Ovary (tissue), 9 donors: Measurements from ENCODE around the gene ST8SIA2. TPM values are rescaled to one million over a fixed set of nuclear protein-coding genes. Genes with fewer than 3 reads are reported as not detected.

Experiments used
- DNase-seq, 5 donors: peaks; one replicate each; pipeline ENCODE4 v3.0.0-alpha.2; 2019 to 2020
- H3K27ac ChIP-seq, 2 donors: fragments of 200-600 bp; one replicate each; pipeline versions ENCODE4 v1.5.1 to v1.8.0; 2019 to 2022
- H3K27me3 ChIP-seq: fragments of 200-600 bp; one replicate; pipeline ENCODE4 v1.8.0; 2022
- H3K36me3 ChIP-seq: fragments of 200-600 bp; sonication (generic); one replicate; pipeline ENCODE4 v1.5.1; 2019
- H3K4me1 ChIP-seq: one replicate; pipeline ENCODE4 v1.8.1; 2013; ENCODE audit warnings: mild to moderate bottlenecking, moderate library complexity; ENCODE audit not compliant: insufficient read depth
- H3K4me3 ChIP-seq: fragments of 200-600 bp; sonication (generic); one replicate; pipeline ENCODE4 v1.5.1; 2017
- H3K9me3 ChIP-seq, 2 donors: fragments of 200-600 bp in 1 of 2; sonication (generic) in 1 of 2; one replicate each; pipeline versions ENCODE4 v1.5.1 to v1.8.1; 2013 to 2019; ENCODE audit warnings: mild to moderate bottlenecking in 1 of 2, moderate library complexity in 1 of 2
- EP300 ChIP-seq: sonication (generic); formaldehyde crosslinking; IDR thresholded peaks from one replicate; pipeline ENCODE4 v1.6.1; 2017; ENCODE audit warnings: antibody characterized with exemption
- POLR2A ChIP-seq: fragments of 450-650 bp; IDR thresholded peaks from one replicate; pipeline ENCODE4 v1.6.1; 2017; ENCODE audit warnings: antibody characterized with exemption, mild to moderate bottlenecking, moderate library complexity
- WGBS, 3 donors: extraction: QIAGEN DNeasy Blood & Tissue Kit in 1 of 3; methylation state at CpG; one replicate each; pipeline versions ENCODE4 v1.1.5 to v1.1.7; 2013 to 2017; 5-methylcytosine and 5-hydroxymethylcytosine counted together
- intact Hi-C, 4 donors: fragments of 100-400 bp; cut with DNase I; formaldehyde crosslinking; loops; one replicate each; pipeline versions ENCODE4 v1.11.0 to v1.15.1; 2022 to 2023
- polyA plus RNA-seq, 2 donors: library from polyadenylated mRNA; stranded (reverse); fragments of 200-250 nt in 1 of 2; fragments of 350-450 nt in 1 of 2; fragmentation: Illumina TruSeq in 1 of 2; extraction: RNeasy Lipid Tissue Mini Kit (QIAGEN cat#74804) in 1 of 2; gene quantifications; one replicate each; pipeline ENCODE4 v1.2.3, GENCODE V29; 2013 to 2014
- total RNA-seq, 7 donors: library from RNA; depleted of rRNA in 2 of 7; stranded (reverse); fragments of >200 nt in 2 of 7; fragmentation: NEBNext Ultra II Directional in 3 of 7; extraction: Animal tissue kit (Norgen Biotek cat#: 25700) in 3 of 7; gene quantifications; one replicate each; pipeline versions ENCODE4 v1.1.0 to v1.2.4, GENCODE V29; 2016 to 2023
- TF ChIP-seq, protein P1 (sequence below), 3 donors: fragments of 450-650 bp in 2 of 3; fragments of 200-600 bp in 1 of 3; IDR thresholded peaks; one replicate each; pipeline versions ENCODE4 v1.5.1 to v1.8.0; 2016 to 2022; ENCODE audit warnings: antibody characterized with exemption in 3 of 3, mild to moderate bottlenecking in 1 of 3
- donor health status: DM: no; HTN: no; CAD: no; lungs with moderate emphysema.
- donor health status: DM: no; HTN: no; CAD: no.
- donor health status: Bipolar disorder and iron deficiency.
- donor health status: DM: yes; HTN: yes; CAD: no.
- donor health status: DM: no; HTN: no; CAD: no.
- donor health status: DM: yes; HTN: yes; CAD: no.

ST8SIA2 gene
- total and polyA plus RNA-seq, 9 donors = 0.01 to 0.46 (median 0.18) TPM; not detected in 4

DNA sequence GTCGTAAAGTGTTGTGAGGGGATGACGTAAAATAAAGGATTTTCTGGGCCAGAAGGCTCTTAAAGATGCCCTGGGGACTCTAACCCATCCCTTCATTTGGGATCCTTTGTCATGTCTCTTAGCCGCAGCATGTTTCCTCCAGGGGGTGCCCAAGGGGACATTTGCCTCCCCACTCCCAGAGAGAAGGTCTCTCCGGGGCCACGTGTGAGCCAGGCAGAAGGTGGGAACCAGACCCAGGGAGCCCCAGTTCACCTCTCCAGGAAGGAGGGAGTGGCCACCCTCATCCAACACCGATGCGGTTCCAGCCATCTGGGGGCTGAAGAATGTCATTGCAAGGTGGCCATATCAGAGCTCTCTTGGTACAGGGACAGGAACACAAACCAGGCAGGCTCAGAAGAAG, 25.2 kb downstream of the ST8SIA2 start:
- intact Hi-C loops = no loop called here

DNA sequence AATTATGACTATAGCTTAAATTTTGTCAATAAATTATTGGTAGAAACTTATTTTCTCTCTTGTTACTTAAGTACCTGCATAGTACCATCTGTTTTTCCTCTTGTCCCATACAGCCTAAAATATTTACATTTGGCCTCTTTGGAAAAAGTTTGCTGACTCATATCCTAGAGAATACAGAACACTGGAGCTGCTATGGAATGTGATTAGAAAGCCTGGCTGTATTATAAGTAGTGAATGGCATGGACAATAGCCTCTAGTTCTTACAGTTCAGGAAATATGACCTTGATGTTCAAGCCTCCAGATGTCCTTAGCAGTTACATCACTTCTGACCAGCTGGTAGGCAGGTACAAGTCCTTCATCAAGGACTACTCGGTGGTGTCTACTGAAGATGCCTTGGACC, 28.3 kb downstream of the ST8SIA2 start:
- DNase-seq = no peak
- Histone ChIP-seq H3K4me3 (no peak overlapping the region), H3K9me3 (no peaks in the 10 kb centered on the region), H3K36me3 (no peaks in the 10 kb centered on the region), H3K27me3 (no peaks in the 10 kb centered on the region), H3K27ac (no peak overlapping the region), H3K4me1 (no peaks in the 10 kb centered on the region)
- TF ChIP-seq EP300 (no peak), POLR2A (no peak)
- TF ChIP-seq, protein P1, sequence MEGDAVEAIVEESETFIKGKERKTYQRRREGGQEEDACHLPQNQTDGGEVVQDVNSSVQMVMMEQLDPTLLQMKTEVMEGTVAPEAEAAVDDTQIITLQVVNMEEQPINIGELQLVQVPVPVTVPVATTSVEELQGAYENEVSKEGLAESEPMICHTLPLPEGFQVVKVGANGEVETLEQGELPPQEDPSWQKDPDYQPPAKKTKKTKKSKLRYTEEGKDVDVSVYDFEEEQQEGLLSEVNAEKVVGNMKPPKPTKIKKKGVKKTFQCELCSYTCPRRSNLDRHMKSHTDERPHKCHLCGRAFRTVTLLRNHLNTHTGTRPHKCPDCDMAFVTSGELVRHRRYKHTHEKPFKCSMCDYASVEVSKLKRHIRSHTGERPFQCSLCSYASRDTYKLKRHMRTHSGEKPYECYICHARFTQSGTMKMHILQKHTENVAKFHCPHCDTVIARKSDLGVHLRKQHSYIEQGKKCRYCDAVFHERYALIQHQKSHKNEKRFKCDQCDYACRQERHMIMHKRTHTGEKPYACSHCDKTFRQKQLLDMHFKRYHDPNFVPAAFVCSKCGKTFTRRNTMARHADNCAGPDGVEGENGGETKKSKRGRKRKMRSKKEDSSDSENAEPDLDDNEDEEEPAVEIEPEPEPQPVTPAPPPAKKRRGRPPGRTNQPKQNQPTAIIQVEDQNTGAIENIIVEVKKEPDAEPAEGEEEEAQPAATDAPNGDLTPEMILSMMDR (IDR thresholded peaks at IDR 0.05) = no peak
- 21 to 40% (median 33%) methylated on average over 1 of the region's 1 CpG for WGBS, 3 donors
- intact Hi-C loops = no loop called here

More for the DNA sequence above, 25.2 kb downstream of the ST8SIA2 start:
- Histone ChIP-seq H3K27me3 (no peaks in the 10 kb centered on the region), H3K4me3 (no peak overlapping the region), H3K4me1 (no peaks in the 10 kb centered on the region), H3K27ac (no peak overlapping the region), H3K9me3 (no peaks in the 10 kb centered on the region), H3K36me3 (no peaks in the 10 kb centered on the region)
- DNase-seq = no peak
- TF ChIP-seq POLR2A = no peak
- TF ChIP-seq, protein P1 (IDR thresholded peaks at IDR 0.05) = no peak
- TF ChIP-seq EP300 = no peak
- 65 to 81% (median 79%) methylated on average over 7 of the region's 7 CpGs for WGBS, 3 donors

DNA sequence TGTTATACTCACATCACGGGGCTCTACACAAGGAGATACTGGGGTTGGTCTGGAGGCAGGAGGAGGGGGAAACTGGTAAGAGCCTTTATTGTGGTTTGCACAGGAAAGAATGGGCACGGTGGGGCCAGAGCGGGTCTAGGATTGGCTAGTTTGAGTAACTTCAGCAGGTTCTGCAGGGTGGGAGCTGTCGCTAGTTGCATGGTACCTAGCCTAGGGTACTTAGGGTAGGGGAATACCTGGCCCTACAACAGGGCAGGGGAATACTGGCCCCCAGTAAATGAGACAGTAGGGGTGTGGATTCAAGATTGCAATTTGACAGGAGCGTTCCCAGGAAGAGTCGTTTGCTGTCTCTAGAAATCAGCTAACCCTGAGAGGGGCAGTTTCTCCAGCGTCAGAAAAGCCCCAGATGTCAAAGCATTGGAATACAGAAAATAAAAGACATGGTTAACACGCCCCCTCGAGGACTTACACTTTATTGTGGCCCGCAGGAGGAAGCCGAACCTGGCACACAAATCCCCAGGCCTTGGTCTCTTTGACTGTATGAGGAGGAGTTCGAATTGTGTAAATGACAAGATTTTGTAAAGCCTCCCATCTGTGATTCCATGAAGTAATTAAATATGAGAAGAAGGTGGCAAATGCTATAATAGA, 32.0 kb downstream of the ST8SIA2 start:
- no peak for DNase-seq
- intact Hi-C loops = no loop called here
- no peaks in the 10 kb centered on the region for H3K9me3 ChIP-seq
- TF ChIP-seq EP300 (no peak), POLR2A (no peak)
- TF ChIP-seq, protein P1 (IDR thresholded peaks at IDR 0.05) = no peak
- no peak overlapping the region for H3K4me3 ChIP-seq
- H3K27me3 ChIP-seq = no peaks in the 10 kb centered on the region
- no peaks in the 10 kb centered on the region for H3K4me1 ChIP-seq
- no peak overlapping the region for H3K27ac ChIP-seq
- 52 to 75% (median 59%) methylated on average over 12 of the region's 12 CpGs for WGBS, 3 donors
- H3K36me3 ChIP-seq = no peaks in the 10 kb centered on the region

DNA sequence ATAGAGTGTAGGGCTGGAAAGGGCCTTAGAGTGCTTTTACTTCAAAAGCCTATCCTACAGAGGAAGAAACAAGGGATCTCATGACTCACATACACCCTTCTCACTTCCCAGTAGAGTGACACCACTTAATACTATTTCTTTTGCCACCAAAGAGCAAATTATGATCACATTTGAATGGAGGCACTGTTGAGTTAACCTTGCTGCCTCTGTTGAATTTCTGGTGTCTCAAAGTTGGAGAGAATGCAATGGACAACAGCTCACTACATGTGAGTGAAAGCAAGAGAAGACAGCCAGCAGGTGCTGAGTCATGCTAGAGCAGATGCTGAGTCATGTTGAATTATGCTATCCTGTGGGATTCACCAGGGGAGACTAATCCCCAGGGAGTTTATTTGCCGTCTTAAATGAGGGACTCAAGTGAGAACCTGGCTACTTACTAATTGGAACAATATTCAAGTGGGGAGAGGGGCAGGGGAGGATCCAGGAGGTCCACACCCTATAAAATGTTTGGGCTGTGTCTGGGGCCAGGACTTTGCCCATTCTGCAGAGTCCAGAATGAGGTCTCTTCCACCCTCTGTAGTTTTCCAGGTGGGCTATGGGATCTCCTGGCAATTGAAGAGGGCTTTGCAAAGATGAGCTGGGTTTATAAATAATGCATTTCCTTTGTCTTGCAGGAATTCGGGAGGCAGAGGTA, 35.8 kb downstream of the ST8SIA2 start:
- TF ChIP-seq POLR2A (no peak), EP300 (no peak)
- TF ChIP-seq, protein P1 (IDR thresholded peaks at IDR 0.05) = no peak
- no peaks in the 10 kb centered on the region for H3K36me3 ChIP-seq
- H3K4me3 ChIP-seq = no peak overlapping the region
- no peaks in the 10 kb centered on the region for H3K27me3 ChIP-seq
- H3K4me1 ChIP-seq = no peaks in the 10 kb centered on the region
- 31 to 50% (median 40%) methylated on average over 2 of the region's 2 CpGs for WGBS, 3 donors
- no peaks in the 10 kb centered on the region for H3K9me3 ChIP-seq
- DNase-seq = no peak
- no peak overlapping the region for H3K27ac ChIP-seq
- intact Hi-C loops = no loop called here
